ENCODE results near the gene FCMR.
A peak's percentile ranks its signal among the peaks of the same experiment; 100 is the strongest.

Gene FCMR

GRCh38 chr1:206903687-206904086 lies 18.1 kb downstream of the FCMR start:
- Mint-ChIP-seq H3K9me3 (no peaks in the 10 kb centered on the region), H3K27ac (no peak overlapping the region), H3K4me3 (no peak overlapping the region), H3K27me3 (ENCODE audit: low read depth, poor library complexity) (peaks cover 50% of the 10 kb centered on the region), H3K36me3 (ENCODE audit: low read depth) (no peaks in the 10 kb centered on the region), H3K4me1 (peaks cover 11% of the 10 kb centered on the region)
- DNase-seq, result no peak
- TF ChIP-seq CTCF (IDR thresholded peaks at IDR 0.05), result no peak

DNA sequence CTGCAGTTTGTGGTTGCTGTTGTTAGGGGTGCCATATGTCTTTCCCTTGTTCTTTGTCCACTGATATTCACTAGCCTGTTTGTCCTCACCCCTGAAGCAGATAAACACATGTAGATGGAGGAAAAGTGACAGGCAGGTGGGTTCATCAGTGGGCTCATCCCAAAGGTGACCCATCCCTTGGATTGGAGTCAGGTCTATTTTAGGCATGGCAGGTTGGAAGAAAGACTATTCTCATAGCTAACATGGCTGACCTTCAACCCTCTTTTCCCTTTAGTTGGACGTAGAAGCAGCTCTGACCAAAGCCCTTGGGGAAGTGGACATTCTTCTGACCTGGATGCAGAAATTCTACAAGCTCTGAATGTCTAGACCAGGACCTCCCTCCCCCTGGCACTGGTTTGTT lies 19.0 kb downstream of the FCMR start:
- peaks cover 13% of the 10 kb centered on the region for H3K4me1 Mint-ChIP-seq
- no peak overlapping the region for H3K4me3 Mint-ChIP-seq
- H3K27me3 Mint-ChIP-seq (ENCODE audit: low read depth, poor library complexity), result peaks cover 40% of the 10 kb centered on the region
- no peak for DNase-seq
- TF ChIP-seq CTCF (IDR thresholded peaks at IDR 0.05), result no peak
- H3K36me3 Mint-ChIP-seq (ENCODE audit: low read depth), result no peaks in the 10 kb centered on the region
- no peaks in the 10 kb centered on the region for H3K9me3 Mint-ChIP-seq
- H3K27ac Mint-ChIP-seq, result no peak overlapping the region

DNA sequence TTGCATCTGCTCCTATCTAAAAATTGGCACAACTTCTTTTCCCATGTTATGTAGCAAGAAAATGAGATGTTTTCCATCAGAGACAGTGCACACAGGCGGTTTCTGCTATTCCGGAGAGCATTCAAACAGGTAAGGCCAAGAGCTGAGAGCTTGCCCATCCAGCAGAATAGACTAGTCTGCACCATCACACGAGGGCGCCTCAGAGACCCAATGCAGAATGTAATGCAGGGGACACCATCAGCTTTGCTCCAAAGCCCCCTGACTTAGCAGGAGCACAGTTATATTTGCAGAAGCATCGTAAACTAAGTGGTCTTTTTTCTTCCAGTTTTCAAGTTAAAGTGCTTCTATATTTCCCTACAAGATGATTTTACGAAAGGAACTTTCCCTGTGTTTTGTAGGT lies 19.8 kb downstream of the FCMR start:
- Mint-ChIP-seq H3K4me1 (peaks cover 21% of the 10 kb centered on the region), H3K27me3 (ENCODE audit: low read depth, poor library complexity) (peaks cover 38% of the 10 kb centered on the region), H3K4me3 (no peak overlapping the region), H3K36me3 (ENCODE audit: low read depth) (no peaks in the 10 kb centered on the region), H3K27ac (no peak overlapping the region), H3K9me3 (no peaks in the 10 kb centered on the region)
- DNase-seq, result no peak
- TF ChIP-seq CTCF (IDR thresholded peaks at IDR 0.05), result no peak

GRCh38 chr1:206900149-206900548 lies 21.6 kb downstream of the FCMR start:
- no peak for TF ChIP-seq CTCF (IDR thresholded peaks at IDR 0.05)
- H3K9me3 Mint-ChIP-seq, result no peaks in the 10 kb centered on the region
- DNase-seq, result no peak
- H3K27me3 Mint-ChIP-seq (ENCODE audit: low read depth, poor library complexity), result peaks cover 27% of the 10 kb centered on the region
- H3K4me3 Mint-ChIP-seq, result no peak overlapping the region
- peak overlapping the region; percentile 47 for H3K27ac Mint-ChIP-seq
- H3K4me1 Mint-ChIP-seq, result peaks cover 39% of the 10 kb centered on the region
- H3K36me3 Mint-ChIP-seq (ENCODE audit: low read depth), result no peaks in the 10 kb centered on the region

- peaks cover 43% of the 10 kb centered on the region for H3K4me1 Mint-ChIP-seq
- H3K36me3 Mint-ChIP-seq (ENCODE audit: low read depth), result no peaks in the 10 kb centered on the region
- no peak for TF ChIP-seq CTCF (IDR thresholded peaks at IDR 0.05)
- no peaks in the 10 kb centered on the region for H3K9me3 Mint-ChIP-seq
- peaks cover 26% of the 10 kb centered on the region for H3K27me3 Mint-ChIP-seq (ENCODE audit: low read depth, poor library complexity)
- H3K27ac Mint-ChIP-seq, result no peak overlapping the region
- H3K4me3 Mint-ChIP-seq, result no peak overlapping the region
- DNase-seq, result no peak
These were observed 22.0 kb downstream of the FCMR start for GRCh38 chr1:206899717-206900116.

DNA sequence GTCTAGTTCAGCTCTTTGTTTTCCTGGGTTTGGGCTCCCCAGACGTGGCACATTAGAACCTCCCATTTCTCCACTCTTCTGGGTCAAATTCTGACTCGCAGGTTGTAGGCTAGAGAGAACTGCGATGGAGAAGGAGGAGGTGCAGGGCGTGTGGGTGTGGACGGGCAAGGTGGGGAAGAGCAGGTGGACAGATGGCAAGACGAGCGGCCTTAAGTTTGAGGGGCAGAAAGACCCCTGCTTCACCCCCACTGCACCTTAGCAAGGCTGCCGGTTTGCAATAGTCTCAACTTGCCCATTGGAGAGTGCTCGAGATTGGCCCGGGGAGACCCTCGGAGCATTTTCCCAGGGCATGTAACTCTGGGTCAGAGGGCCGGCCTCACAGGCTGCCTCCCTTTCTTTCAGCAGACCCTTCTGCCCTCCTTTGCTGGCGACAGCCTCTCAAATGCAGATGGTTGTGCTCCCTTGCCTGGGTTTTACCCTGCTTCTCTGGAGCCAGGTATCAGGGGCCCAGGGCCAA lies 22.8 kb downstream of the FCMR start:
- H3K36me3 Mint-ChIP-seq (ENCODE audit: low read depth), result no peaks in the 10 kb centered on the region

More for the DNA sequence above, 22.8 kb downstream of the FCMR start:
- Mint-ChIP-seq H3K4me3 (no peak overlapping the region), H3K4me1 (peaks cover 48% of the 10 kb centered on the region), H3K9me3 (no peaks in the 10 kb centered on the region), H3K27ac (no peak overlapping the region), H3K27me3 (ENCODE audit: low read depth, poor library complexity) (peaks cover 21% of the 10 kb centered on the region)
- TF ChIP-seq CTCF (IDR thresholded peaks at IDR 0.05), result no peak
- DNase-seq, result no peak
